Lower leg skin (tissue), 4 donors: ENCODE results near the gene CORO2A. TPM values are rescaled to one million over a fixed set of nuclear protein-coding genes. Genes with fewer than 3 reads are reported as not detected.

Experiments used
- DNase-seq, 2 donors: peaks; one replicate each; pipeline ENCODE4 v3.0.0-alpha.2; 2019; ENCODE audit warnings: low spot score in 2 of 2
- H3K4me3 ChIP-seq: fragments of 200-600 bp; sonication (generic); 2 replicates; pipeline ENCODE4 v1.5.1; 2017; ENCODE audit warnings: mild to moderate bottlenecking, low read depth; ENCODE audit not compliant: poor library complexity, severe bottlenecking
- POLR2A ChIP-seq, 2 donors: fragments of 450-650 bp; IDR thresholded peaks; one replicate each; pipeline ENCODE4 v1.6.1; 2016 to 2017; ENCODE audit warnings: antibody characterized with exemption in 2 of 2, mild to moderate bottlenecking in 1 of 2, moderate library complexity in 1 of 2
- WGBS, 2 donors: methylation state at CpG; one replicate each; pipeline ENCODE4 v1.1.5; 2018; 5-methylcytosine and 5-hydroxymethylcytosine counted together
- intact Hi-C: fragments of 100-400 bp; cut with DNase I; formaldehyde crosslinking; loops from one replicate; pipeline ENCODE4 v1.15.0; 2023; ENCODE audit warnings: low total_unique reads
- total RNA-seq, 4 donors: library from RNA; depleted of rRNA; stranded (reverse); fragments of >200 nt; gene quantifications; one replicate each; pipeline ENCODE4 v1.1.0, GENCODE V29; 2016
- TF ChIP-seq, protein P1 (sequence below), 3 donors: fragments of 450-650 bp; IDR thresholded peaks; one replicate each; pipeline ENCODE4 v1.5.1; 2016; ENCODE audit warnings: antibody characterized with exemption in 3 of 3, mild to moderate bottlenecking in 3 of 3, moderate library complexity in 2 of 3

CORO2A gene
- total RNA-seq, 4 donors from 2014 or later, result 20.8 to 31.4 (median 25.4) TPM

DNA sequence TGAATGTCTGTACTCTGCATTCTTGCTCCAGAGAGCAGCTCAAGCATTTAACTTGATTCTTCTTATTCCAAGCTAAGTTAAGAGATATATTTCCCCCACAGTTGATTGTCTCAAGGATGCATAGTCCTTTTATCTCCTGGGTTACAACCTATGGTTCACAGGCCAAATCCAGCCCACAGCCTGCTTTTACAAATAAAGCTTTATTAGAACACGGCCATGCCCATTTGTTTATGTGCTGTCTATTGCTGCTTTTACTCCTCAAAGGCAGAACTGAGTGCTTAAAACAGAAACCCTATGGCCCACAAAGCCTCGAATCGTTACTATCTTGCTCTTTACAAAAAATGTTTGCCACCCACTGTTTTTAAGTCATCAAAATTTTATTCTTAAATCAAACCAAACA lies 37.2 kb upstream of the CORO2A start:
- 88 to 90% methylated on average over 3 of the region's 3 CpGs for WGBS, 2 donors
- no peak overlapping the region for H3K4me3 ChIP-seq
- TF ChIP-seq, protein P1, sequence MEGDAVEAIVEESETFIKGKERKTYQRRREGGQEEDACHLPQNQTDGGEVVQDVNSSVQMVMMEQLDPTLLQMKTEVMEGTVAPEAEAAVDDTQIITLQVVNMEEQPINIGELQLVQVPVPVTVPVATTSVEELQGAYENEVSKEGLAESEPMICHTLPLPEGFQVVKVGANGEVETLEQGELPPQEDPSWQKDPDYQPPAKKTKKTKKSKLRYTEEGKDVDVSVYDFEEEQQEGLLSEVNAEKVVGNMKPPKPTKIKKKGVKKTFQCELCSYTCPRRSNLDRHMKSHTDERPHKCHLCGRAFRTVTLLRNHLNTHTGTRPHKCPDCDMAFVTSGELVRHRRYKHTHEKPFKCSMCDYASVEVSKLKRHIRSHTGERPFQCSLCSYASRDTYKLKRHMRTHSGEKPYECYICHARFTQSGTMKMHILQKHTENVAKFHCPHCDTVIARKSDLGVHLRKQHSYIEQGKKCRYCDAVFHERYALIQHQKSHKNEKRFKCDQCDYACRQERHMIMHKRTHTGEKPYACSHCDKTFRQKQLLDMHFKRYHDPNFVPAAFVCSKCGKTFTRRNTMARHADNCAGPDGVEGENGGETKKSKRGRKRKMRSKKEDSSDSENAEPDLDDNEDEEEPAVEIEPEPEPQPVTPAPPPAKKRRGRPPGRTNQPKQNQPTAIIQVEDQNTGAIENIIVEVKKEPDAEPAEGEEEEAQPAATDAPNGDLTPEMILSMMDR (IDR thresholded peaks at IDR 0.05), result no peak
- TF ChIP-seq POLR2A (IDR thresholded peaks at IDR 0.05), result no peak
- DNase-seq, result no peak
- intact Hi-C loops, result no loop called here

GRCh38 chr9:98229090-98229395 lies 36.6 kb upstream of the CORO2A start:
- DNase-seq, result no peak
- H3K4me3 ChIP-seq, result no peak overlapping the region
- intact Hi-C loops, result no loop called here
- 65 to 84% methylated on average over 4 of the region's 4 CpGs for WGBS, 2 donors
- TF ChIP-seq, protein P1 (IDR thresholded peaks at IDR 0.05), result no peak
- no peak for TF ChIP-seq POLR2A (IDR thresholded peaks at IDR 0.05)

GRCh38 chr9:98228392-98229089 lies 36.1 kb upstream of the CORO2A start:
- H3K4me3 ChIP-seq, result no peak overlapping the region
- TF ChIP-seq, protein P1 (IDR thresholded peaks at IDR 0.05), result no peak
- TF ChIP-seq POLR2A (IDR thresholded peaks at IDR 0.05), result no peak
- 83 to 92% methylated on average over 10 of the region's 10 CpGs for WGBS, 2 donors
- no peak for DNase-seq
- intact Hi-C loops, result no loop called here

- no peak overlapping the region for H3K4me3 ChIP-seq
- 81 to 84% methylated on average over 7 of the region's 7 CpGs for WGBS, 2 donors
- intact Hi-C loops, result no loop called here
- no peak for TF ChIP-seq POLR2A (IDR thresholded peaks at IDR 0.05)
- TF ChIP-seq, protein P1 (IDR thresholded peaks at IDR 0.05), result no peak
- DNase-seq, result no peak
Observed at GRCh38 chr9:98227883-98228282, 35.4 kb upstream of the CORO2A start.

GRCh38 chr9:98226957-98227356 lies 34.5 kb upstream of the CORO2A start:
- no peak overlapping the region for H3K4me3 ChIP-seq
- no peak for DNase-seq
- intact Hi-C loops, result no loop called here
- no peak for TF ChIP-seq POLR2A (IDR thresholded peaks at IDR 0.05)
- TF ChIP-seq, protein P1 (IDR thresholded peaks at IDR 0.05), result no peak
- WGBS, 2 donors, result 88 to 94% methylated on average over 4 of the region's 4 CpGs

DNA sequence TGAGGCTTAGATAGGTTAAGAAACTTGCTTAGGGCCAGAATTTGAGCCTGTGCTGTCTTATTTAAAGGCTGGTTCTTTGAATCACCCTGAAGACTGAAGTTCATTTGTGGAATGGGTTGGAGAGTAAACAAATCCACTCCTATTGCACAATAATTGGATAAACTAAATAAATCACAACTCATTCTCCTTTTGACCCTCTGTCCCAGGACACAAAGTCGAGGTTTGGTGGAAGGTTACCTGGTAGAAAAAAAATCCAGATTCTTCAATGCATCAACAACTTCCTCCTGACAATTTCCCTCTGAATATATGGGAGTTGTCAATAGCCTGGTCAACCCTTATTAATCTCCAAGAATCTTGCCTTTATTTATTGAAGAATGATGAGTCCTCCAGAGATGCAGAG lies 34.1 kb upstream of the CORO2A start:
- TF ChIP-seq, protein P1 (IDR thresholded peaks at IDR 0.05), result no peak
- no peak for TF ChIP-seq POLR2A (IDR thresholded peaks at IDR 0.05)
- WGBS, 2 donors, result 53 to 68% methylated on average over 1 of the region's 1 CpG
- no peak overlapping the region for H3K4me3 ChIP-seq
- intact Hi-C loops, result no loop called here
- DNase-seq, result no peak
